ENCODE results near the gene POC1A.

GRCh38 chr3:52029535-52029934, 124.7 kb downstream of the POC1A start:
- TF ChIP-seq CTCF (IDR thresholded peaks at IDR 0.05 in 8 of 11, conservative IDR thresholded peaks at IDR 0.05 in 3 of 11) (no peak), POLR2A (IDR thresholded peaks at IDR 0.05) (no peak)
